GM06990 (cell line): Measurements from ENCODE around the gene BMP2.

Experiments
- DNase-seq: peaks from one replicate; pipeline ENCODE4 v3.0.0-alpha.2; 2011; ENCODE audit not compliant: insufficient read length; ENCODE audit errors: extremely low read depth
- H3K27me3 ChIP-seq: replicated peaks from 2 replicates; pipeline ENCODE4 v1.6.0; 2011; ENCODE audit warnings: low read length; ENCODE audit not compliant: control insufficient read depth, insufficient read depth
- H3K36me3 ChIP-seq: 2 replicates; pipeline ENCODE4 v1.5.1; 2011; ENCODE audit warnings: low read length; ENCODE audit not compliant: control insufficient read depth, insufficient read depth
- H3K4me3 ChIP-seq: replicated peaks from 2 replicates; pipeline ENCODE4 v1.5.1; 2011; ENCODE audit warnings: low read depth, mild to moderate bottlenecking, control low read depth, low read length
- TF ChIP-seq, protein P1 (sequence below): IDR thresholded peaks from 2 replicates; pipeline ENCODE4 v1.5.1; 2011; ENCODE audit warnings: low read length, control low read depth, mild to moderate bottlenecking, inconsistent platforms; ENCODE audit not compliant: insufficient read depth, poor library complexity, severe bottlenecking

Gene BMP2

DNA sequence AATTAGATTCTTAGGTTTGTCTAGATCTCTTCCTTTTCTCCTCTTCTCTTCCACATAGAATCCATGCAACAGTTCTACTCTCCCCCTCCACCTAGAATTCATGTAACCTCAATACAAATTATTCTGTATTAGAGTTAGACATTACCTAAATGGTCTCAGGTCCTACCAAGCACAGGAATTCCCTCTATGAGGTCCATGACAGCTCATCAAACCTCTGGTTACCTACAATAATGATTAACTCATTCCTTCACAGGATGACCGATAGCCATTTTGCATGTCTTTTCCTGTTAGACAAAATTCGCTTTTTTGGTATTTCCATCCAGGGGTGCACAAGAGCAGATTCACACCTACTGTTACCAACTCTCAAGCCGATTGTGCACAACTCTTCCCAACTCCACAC, 27.4 kb upstream of the BMP2 start:
- Histone ChIP-seq H3K4me3 (no peak overlapping the region), H3K36me3 (no peaks in the 10 kb centered on the region), H3K27me3 (no peaks in the 10 kb centered on the region)
- DNase-seq: no peak
- TF ChIP-seq, protein P1, sequence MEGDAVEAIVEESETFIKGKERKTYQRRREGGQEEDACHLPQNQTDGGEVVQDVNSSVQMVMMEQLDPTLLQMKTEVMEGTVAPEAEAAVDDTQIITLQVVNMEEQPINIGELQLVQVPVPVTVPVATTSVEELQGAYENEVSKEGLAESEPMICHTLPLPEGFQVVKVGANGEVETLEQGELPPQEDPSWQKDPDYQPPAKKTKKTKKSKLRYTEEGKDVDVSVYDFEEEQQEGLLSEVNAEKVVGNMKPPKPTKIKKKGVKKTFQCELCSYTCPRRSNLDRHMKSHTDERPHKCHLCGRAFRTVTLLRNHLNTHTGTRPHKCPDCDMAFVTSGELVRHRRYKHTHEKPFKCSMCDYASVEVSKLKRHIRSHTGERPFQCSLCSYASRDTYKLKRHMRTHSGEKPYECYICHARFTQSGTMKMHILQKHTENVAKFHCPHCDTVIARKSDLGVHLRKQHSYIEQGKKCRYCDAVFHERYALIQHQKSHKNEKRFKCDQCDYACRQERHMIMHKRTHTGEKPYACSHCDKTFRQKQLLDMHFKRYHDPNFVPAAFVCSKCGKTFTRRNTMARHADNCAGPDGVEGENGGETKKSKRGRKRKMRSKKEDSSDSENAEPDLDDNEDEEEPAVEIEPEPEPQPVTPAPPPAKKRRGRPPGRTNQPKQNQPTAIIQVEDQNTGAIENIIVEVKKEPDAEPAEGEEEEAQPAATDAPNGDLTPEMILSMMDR: no peak

DNA sequence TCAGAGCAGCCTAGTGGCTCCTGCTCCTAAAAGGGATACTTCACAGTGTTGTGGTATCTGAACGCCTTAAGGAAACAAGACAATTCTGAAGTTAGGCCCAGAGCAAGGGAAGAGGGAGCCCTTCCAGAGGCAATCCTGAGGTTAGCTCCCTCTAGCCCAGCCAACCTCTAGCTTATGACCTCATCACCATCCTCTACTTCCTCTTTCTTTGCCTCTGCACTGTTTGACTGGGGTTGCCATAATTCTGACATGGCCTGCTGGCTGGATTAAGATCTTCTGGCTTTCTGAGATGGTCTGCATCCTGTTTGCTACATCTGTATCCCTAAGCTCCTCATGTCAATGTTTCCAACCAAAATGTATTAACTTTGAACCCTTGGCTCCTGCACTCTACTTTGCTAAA, 23.3 kb upstream of the BMP2 start:
- no peaks in the 10 kb centered on the region for H3K27me3 ChIP-seq
- H3K4me3 ChIP-seq: no peak overlapping the region
- no peaks in the 10 kb centered on the region for H3K36me3 ChIP-seq
- DNase-seq: no peak
- TF ChIP-seq, protein P1: no peak

DNA sequence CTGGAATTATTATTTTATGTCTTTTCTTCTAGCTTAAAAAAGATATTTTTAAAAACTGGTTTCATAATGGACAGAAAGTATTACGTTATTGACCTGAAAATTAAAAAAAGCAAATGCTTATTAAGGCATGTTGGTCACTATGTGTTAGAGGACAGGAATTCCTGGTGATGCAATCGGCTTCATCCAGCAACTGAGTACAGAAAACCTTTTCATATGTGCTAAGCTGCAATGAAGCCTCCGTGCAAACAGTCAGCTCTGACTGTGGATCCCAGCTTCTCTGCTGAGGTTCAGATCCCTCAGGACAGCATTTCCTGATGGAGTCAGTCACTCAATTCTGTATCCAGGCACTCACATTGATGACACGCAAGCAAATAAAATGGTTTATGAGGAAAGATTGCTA, 22.7 kb upstream of the BMP2 start:
- DNase-seq: no peak
- TF ChIP-seq, protein P1: no peak
- H3K4me3 ChIP-seq: no peak overlapping the region
- no peaks in the 10 kb centered on the region for H3K27me3 ChIP-seq
- no peaks in the 10 kb centered on the region for H3K36me3 ChIP-seq

DNA sequence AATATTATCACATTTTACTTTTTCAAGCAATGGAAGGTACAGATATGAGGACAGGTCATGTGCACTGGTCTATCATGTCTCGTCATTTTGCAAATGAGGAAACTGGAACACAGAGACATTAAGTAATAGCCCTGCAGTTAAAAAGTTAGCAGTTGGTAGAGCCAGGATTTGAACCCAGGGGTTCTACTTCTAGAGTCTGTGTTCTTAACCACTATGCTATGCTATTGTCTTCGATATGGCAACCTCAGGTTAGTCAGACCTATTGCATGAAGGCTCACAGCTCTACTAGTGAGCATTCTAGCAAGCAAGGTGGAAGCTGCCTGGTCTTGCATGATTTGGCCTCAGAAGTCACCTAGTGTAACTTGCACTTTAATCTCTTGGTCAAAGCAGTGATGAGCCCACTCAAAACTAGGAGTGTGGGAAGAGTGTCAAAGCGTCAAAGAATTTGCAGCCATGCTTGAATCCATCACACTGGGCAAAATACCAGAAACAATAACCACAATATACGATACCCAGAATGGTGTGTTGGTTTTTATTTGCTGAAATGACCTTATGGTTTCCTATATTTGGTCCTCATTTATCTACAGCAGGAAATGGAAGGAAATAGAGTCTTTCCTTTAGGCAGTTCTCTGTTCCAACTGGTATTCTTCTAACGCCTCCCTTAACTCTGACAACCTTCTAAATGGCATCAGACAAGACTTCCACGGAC, 20.4 kb upstream of the BMP2 start:
- H3K27me3 ChIP-seq: no peaks in the 10 kb centered on the region
- H3K36me3 ChIP-seq: no peaks in the 10 kb centered on the region
- TF ChIP-seq, protein P1: no peak
- no peak overlapping the region for H3K4me3 ChIP-seq
- no peak for DNase-seq

DNA sequence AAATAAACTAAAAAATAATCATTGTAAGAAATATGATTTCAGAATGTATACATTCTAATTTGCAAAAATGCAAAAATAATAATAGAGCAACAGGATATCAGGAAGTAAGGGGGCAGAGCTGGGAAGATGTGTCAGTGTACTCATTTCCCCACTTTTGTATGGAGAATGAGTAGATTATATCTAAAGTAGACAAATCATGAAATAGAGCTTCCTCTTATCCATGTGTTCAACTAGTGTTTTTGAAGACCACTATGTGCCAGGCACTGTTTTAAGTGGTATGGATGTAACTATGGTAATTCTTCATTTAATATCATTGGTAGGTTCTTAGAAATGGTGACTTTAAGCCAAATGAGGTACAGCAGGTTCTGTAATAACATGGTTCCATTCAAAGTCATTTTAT, 17.0 kb upstream of the BMP2 start:
- Histone ChIP-seq H3K27me3 (no peaks in the 10 kb centered on the region), H3K4me3 (no peak overlapping the region), H3K36me3 (no peaks in the 10 kb centered on the region)
- DNase-seq: no peak
- TF ChIP-seq, protein P1: no peak
